ENCODE measurements around the gene PPIP5K2. TPM values are rescaled to one million over a fixed set of nuclear protein-coding genes. Genes with fewer than 3 reads are reported as not detected.

Gene PPIP5K2
- total RNA-seq, 5 donors from 2014 or later (not counting 1 experiment from before 2014, with no cell fraction given) = 40.1 to 63.7 (median 53.3) TPM

DNA sequence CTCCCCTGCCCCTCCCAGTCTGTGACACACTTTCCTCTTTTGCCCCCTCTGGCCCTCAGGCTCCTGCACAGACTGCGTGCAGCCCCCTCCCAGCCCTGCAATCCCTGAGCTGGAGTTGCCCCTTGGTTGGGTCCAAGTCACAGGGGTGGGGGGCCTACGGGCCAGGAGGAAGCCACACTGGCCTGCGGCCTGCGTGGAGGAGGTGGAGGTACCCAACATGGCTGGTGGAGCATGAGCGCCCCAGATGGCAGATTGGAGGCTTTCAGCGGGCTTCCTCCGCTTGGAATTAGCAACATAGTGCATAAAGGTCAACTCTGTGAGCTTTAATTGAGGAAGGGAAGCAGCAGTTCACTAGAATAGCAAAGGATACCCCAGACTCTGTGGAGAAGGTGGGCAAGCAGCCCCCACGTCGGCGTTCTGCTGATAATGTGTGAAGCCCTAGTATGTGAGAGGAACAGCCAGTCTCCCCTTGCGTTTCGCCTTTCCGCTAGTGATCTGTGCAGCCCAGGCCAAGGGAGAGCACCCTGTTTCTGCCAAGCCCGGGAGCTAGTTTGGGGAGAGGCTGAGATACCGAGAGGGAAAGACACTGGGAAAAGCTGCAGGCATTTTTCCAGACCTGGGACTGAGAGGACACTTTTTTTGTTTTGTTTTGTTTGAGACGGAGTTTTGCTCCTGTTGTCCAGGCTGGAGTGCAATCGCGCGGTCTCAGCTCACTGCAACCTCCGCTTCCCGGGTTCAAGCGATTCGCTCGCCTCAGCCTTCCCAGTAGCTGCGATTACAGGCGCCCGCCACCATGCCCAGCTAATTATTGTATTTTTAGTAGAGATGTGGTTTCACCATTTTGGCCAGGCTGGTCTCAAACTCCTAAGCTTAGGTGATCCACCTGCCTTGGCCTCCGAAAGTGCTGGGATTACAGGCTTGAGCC, 103.2 kb downstream of the PPIP5K2 start:
- Histone ChIP-seq H3K9me3 (no peaks in the 10 kb centered on the region), H3K27me3 (replicated peaks in 1 of 2; ENCODE audit: control insufficient read depth in 2 of 2, extremely low read depth in 1 of 2, insufficient read depth in 2 of 2, low read length in 1 of 2) (peaks cover 0 to 10% of the 10 kb centered on the region in 2 experiments), H3K4me3 (ENCODE audit: control insufficient read depth in 1 of 2, extremely low read depth in 1 of 2, low read length in 1 of 2) (no peak overlapping the region), H3K36me3 (ENCODE audit: control insufficient read depth in 2 of 2, extremely low read depth in 1 of 2, insufficient read depth in 1 of 2, low read length in 1 of 2) (no peaks in the 10 kb centered on the region), H3K4me1 (ENCODE audit: control insufficient read depth in 1 of 2, extremely low read depth in 1 of 2, insufficient read depth in 2 of 2, low read length in 2 of 2) (peaks cover 0 to 5% of the 10 kb centered on the region in 2 experiments), H3K27ac (ENCODE audit: low read length) (no peak overlapping the region)
- Mint-ChIP-seq H3K4me1 (peaks cover 0 to 3% (median 0%) of the 10 kb centered on the region in 3 donors), H3K9me3 (no peaks in the 10 kb centered on the region), H3K4me3 (no peak overlapping the region), H3K27me3 (peaks cover 13 to 25% of the 10 kb centered on the region in 2 donors), H3K27ac (no peak overlapping the region), H3K36me3 (peaks cover 9% of the 10 kb centered on the region)
- 94% methylated on average over 15 of the region's 28 CpGs for WGBS (ENCODE audit: insufficient coverage)
- ATAC-seq (replicated peaks in 1 of 4) (no peak), DNase-seq (no peak)
- ChIA-PET CTCF (interaction anchor here (1.4 to 1.7 kb wide), 6 partner anchors 9 to 542 kb away, joined by 3 to 10 read pairs (median 6); partner anchors contain the start of gene MACIR (in 1 of the 2)), POLR2A (no interaction called here)

DNA sequence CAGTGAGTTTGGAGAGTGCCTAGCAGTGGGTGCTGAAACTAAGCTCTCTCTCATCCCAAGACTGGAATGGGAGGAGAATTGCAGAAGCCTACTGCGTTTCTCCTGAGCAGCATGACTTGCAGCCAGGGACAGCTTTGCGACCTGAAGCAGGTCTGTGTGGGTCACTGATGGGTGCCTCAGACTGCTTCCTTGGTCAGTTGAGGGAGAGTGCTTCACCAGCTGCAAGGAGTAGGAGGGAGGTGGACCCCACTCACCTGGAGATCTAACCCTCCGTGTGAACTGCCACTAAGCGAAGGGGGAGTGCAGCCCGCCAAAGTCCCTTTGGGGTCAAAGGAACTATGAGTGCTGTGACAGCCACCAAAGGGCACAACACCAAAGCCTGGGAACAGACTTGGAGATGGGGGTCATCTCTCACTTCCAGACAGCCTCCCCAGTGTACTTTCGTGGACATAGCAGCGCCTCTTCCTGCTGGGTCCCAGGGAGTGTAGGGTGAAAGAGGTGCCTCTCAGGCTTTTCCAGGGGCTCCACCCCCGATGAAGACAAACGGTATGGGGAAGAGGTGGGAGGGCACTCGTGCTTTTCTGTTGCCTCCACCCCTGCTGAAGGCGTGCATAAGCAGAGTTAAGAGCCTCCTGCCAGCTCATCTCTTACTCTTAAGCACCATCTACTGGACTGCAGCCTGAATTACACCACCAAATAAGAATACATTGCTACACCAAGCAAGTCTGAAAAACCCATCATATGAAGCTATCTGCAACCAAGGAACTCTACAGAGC, 104.2 kb downstream of the PPIP5K2 start:
- H3K27ac ChIP-seq (ENCODE audit: low read length) = no peak overlapping the region
- Mint-ChIP-seq H3K36me3 (peaks cover 6% of the 10 kb centered on the region), H3K4me1 (peaks cover 0 to 3% (median 0%) of the 10 kb centered on the region in 3 donors), H3K27ac (peak overlapping the region in 1 of 2 donors; percentile 6), H3K4me3 (no peak overlapping the region), H3K9me3 (no peaks in the 10 kb centered on the region), H3K27me3 (peaks cover 13 to 30% of the 10 kb centered on the region in 2 donors)
- no peak overlapping the region for H3K4me3 ChIP-seq (ENCODE audit: control insufficient read depth in 1 of 2, extremely low read depth in 1 of 2, low read length in 1 of 2)
- peak in 24 of 35 experiments; percentile 2 to 67 (median 18) for DNase-seq
- peaks cover 0 to 5% of the 10 kb centered on the region in 2 experiments for H3K4me1 ChIP-seq (ENCODE audit: control insufficient read depth in 1 of 2, extremely low read depth in 1 of 2, insufficient read depth in 2 of 2, low read length in 2 of 2)
- peaks cover 0 to 10% of the 10 kb centered on the region in 2 experiments for H3K27me3 ChIP-seq (replicated peaks in 1 of 2; ENCODE audit: control insufficient read depth in 2 of 2, extremely low read depth in 1 of 2, insufficient read depth in 2 of 2, low read length in 1 of 2)
- H3K36me3 ChIP-seq (ENCODE audit: control insufficient read depth in 2 of 2, extremely low read depth in 1 of 2, insufficient read depth in 1 of 2, low read length in 1 of 2) = no peaks in the 10 kb centered on the region
- 39% methylated on average over 3 of the region's 11 CpGs for WGBS (ENCODE audit: insufficient coverage)
- ATAC-seq (replicated peaks in 1 of 4) = peak; percentile 83 to 91 (median 88)
- POLR2A ChIA-PET = no interaction called here
- CTCF ChIA-PET = interaction anchor here (0.6 to 2.1 kb wide), 17 partner anchors 8 to 640 kb away, joined by 3 to 10 read pairs (median 4); partner anchors contain the start of genes GIN1 (in 1 of the 2), MACIR (in 1 of the 2) and PPIP5K2 (in 1 of the 2)
- no peaks in the 10 kb centered on the region for H3K9me3 ChIP-seq

- no peak for DNase-seq
- ATAC-seq (replicated peaks in 1 of 4) = no peak
- H3K9me3 ChIP-seq = no peaks in the 10 kb centered on the region
- Mint-ChIP-seq H3K4me1 (peaks cover 0 to 3% (median 0%) of the 10 kb centered on the region in 3 donors), H3K36me3 (peaks cover 6% of the 10 kb centered on the region), H3K27ac (peak overlapping the region in 1 of 2 donors; percentile 6), H3K4me3 (no peak overlapping the region), H3K27me3 (peaks cover 13 to 32% of the 10 kb centered on the region in 2 donors), H3K9me3 (no peaks in the 10 kb centered on the region)
- peaks cover 0 to 10% of the 10 kb centered on the region in 2 experiments for H3K27me3 ChIP-seq (replicated peaks in 1 of 2; ENCODE audit: control insufficient read depth in 2 of 2, extremely low read depth in 1 of 2, insufficient read depth in 2 of 2, low read length in 1 of 2)
- no peaks in the 10 kb centered on the region for H3K36me3 ChIP-seq (ENCODE audit: control insufficient read depth in 2 of 2, extremely low read depth in 1 of 2, insufficient read depth in 1 of 2, low read length in 1 of 2)
- H3K27ac ChIP-seq (ENCODE audit: low read length) = no peak overlapping the region
- ChIA-PET POLR2A (no interaction called here), CTCF (interaction anchor here (0.6 to 2.1 kb wide), 14 partner anchors 8 to 641 kb away, joined by 3 to 10 read pairs (median 4); partner anchors contain the start of genes GIN1 (in 1 of the 2) and PPIP5K2 (in 1 of the 2))
- H3K4me3 ChIP-seq (ENCODE audit: control insufficient read depth in 1 of 2, extremely low read depth in 1 of 2, low read length in 1 of 2) = no peak overlapping the region
- 100% methylated on average over 2 of the region's 5 CpGs for WGBS (ENCODE audit: insufficient coverage)
- peaks cover 0 to 5% of the 10 kb centered on the region in 2 experiments for H3K4me1 ChIP-seq (ENCODE audit: control insufficient read depth in 1 of 2, extremely low read depth in 1 of 2, insufficient read depth in 2 of 2, low read length in 2 of 2)
Measured at GRCh38 chr5:103224894-103225246, 104.8 kb downstream of the PPIP5K2 start.

GRCh38 chr5:103228061-103228460, 108.0 kb downstream of the PPIP5K2 start:
- Mint-ChIP-seq H3K4me3 (no peak overlapping the region), H3K4me1 (peaks cover 0 to 3% (median 0%) of the 10 kb centered on the region in 3 donors), H3K36me3 (no peaks in the 10 kb centered on the region), H3K27ac (no peak overlapping the region), H3K27me3 (peaks cover 13 to 32% of the 10 kb centered on the region in 2 donors), H3K9me3 (no peaks in the 10 kb centered on the region)
- Histone ChIP-seq H3K4me1 (ENCODE audit: control insufficient read depth in 1 of 2, extremely low read depth in 1 of 2, insufficient read depth in 2 of 2, low read length in 2 of 2) (peaks cover 0 to 5% of the 10 kb centered on the region in 2 experiments), H3K27ac (ENCODE audit: low read length) (no peak overlapping the region), H3K27me3 (replicated peaks in 1 of 2; ENCODE audit: control insufficient read depth in 2 of 2, extremely low read depth in 1 of 2, insufficient read depth in 2 of 2, low read length in 1 of 2) (peaks cover 0 to 10% of the 10 kb centered on the region in 2 experiments), H3K9me3 (no peaks in the 10 kb centered on the region), H3K36me3 (ENCODE audit: control insufficient read depth in 2 of 2, extremely low read depth in 1 of 2, insufficient read depth in 1 of 2, low read length in 1 of 2) (no peaks in the 10 kb centered on the region), H3K4me3 (ENCODE audit: control insufficient read depth in 1 of 2, extremely low read depth in 1 of 2, low read length in 1 of 2) (no peak overlapping the region)
- POLR2A ChIA-PET = no interaction called here
- ATAC-seq (replicated peaks in 1 of 4) (no peak), DNase-seq (no peak)
- WGBS (ENCODE audit: insufficient coverage) = 13% methylated on average over 1 of the region's 5 CpGs
- CTCF ChIA-PET = no interaction called here

GRCh38 chr5:103228588-103228987, 108.5 kb downstream of the PPIP5K2 start:
- Histone ChIP-seq H3K9me3 (no peaks in the 10 kb centered on the region), H3K36me3 (ENCODE audit: control insufficient read depth in 2 of 2, extremely low read depth in 1 of 2, insufficient read depth in 1 of 2, low read length in 1 of 2) (no peaks in the 10 kb centered on the region), H3K27ac (ENCODE audit: low read length) (no peak overlapping the region), H3K27me3 (replicated peaks in 1 of 2; ENCODE audit: control insufficient read depth in 2 of 2, extremely low read depth in 1 of 2, insufficient read depth in 2 of 2, low read length in 1 of 2) (peaks cover 0 to 7% of the 10 kb centered on the region in 2 experiments), H3K4me1 (ENCODE audit: control insufficient read depth in 1 of 2, extremely low read depth in 1 of 2, insufficient read depth in 2 of 2, low read length in 2 of 2) (peaks cover 0 to 5% of the 10 kb centered on the region in 2 experiments), H3K4me3 (ENCODE audit: control insufficient read depth in 1 of 2, extremely low read depth in 1 of 2, low read length in 1 of 2) (no peak overlapping the region)
- H3K27me3 Mint-ChIP-seq = peaks cover 13 to 32% of the 10 kb centered on the region in 2 donors
- H3K36me3 Mint-ChIP-seq = no peaks in the 10 kb centered on the region
- 88% methylated on average over 1 of the region's 1 CpG for WGBS (ENCODE audit: insufficient coverage)
- POLR2A ChIA-PET = no interaction called here
- H3K4me1 Mint-ChIP-seq = peaks cover 0 to 3% (median 0%) of the 10 kb centered on the region in 3 donors
- H3K4me3 Mint-ChIP-seq = no peak overlapping the region
- H3K9me3 Mint-ChIP-seq = no peaks in the 10 kb centered on the region
- CTCF ChIA-PET = interaction anchor here in 1 of 2 donors (0.7 kb wide), 1 partner anchor 143 kb away, joined by 3 read pairs; no protein-coding TSS in a partner anchor
- no peak overlapping the region for H3K27ac Mint-ChIP-seq
- DNase-seq (no peak), ATAC-seq (replicated peaks in 1 of 4) (no peak)

Data from T-cell (primary cell).